Spleen (tissue), 11 donors: Measurements from ENCODE around the gene TUBGCP6. TPM values are rescaled to one million over a fixed set of nuclear protein-coding genes. Genes with fewer than 3 reads are reported as not detected.
"Not testable (repeated sequence)": the region's sequence is repeated elsewhere in the genome, so short reads cannot be mapped to it uniquely, and the experiment has no call there.

ENCODE experiments used
- DNase-seq: peaks from one replicate; pipeline ENCODE4 v3.0.0-alpha.2; 2020
- H3K27ac ChIP-seq, 8 donors: fragments of 200-600 bp; sonication (generic) in 7 of 8; 1 replicate in 4 of 8; 2 replicates in 4 of 8; pipeline versions ENCODE4 v1.5.0 to v1.8.0; 2016 to 2021; ENCODE audit warnings: inconsistent platforms in 4 of 8, mild to moderate bottlenecking in 4 of 8, moderate library complexity in 1 of 8
- H3K27me3 ChIP-seq, 7 donors: fragments of 200-600 bp; sonication (generic) in 6 of 7; replicated peaks in 1 of 7; 1 replicate in 4 of 7; 2 replicates in 3 of 7; pipeline versions ENCODE4 v1.5.0 to v1.8.0; 2016 to 2021; ENCODE audit warnings: inconsistent platforms in 3 of 7, mild to moderate bottlenecking in 1 of 7
- H3K36me3 ChIP-seq, 6 donors: fragments of 200-600 bp; sonication (generic) in 5 of 6; 1 replicate in 4 of 6; 2 replicates in 2 of 6; pipeline versions ENCODE4 v1.5.0 to v1.8.0; 2016 to 2021; ENCODE audit warnings: inconsistent platforms in 2 of 6
- H3K4me1 ChIP-seq, 6 donors: fragments of 200-600 bp; sonication (generic) in 5 of 6; 1 replicate in 3 of 6; 2 replicates in 3 of 6; pipeline versions ENCODE4 v1.5.0 to v1.8.0; 2016 to 2021; ENCODE audit warnings: inconsistent platforms in 3 of 6
- H3K4me3 ChIP-seq, 8 donors: fragments of 200-600 bp; sonication (generic) in 7 of 8; 1 replicate in 4 of 8; 2 replicates in 4 of 8; pipeline versions ENCODE4 v1.5.0 to v1.8.0; 2016 to 2021; ENCODE audit warnings: inconsistent platforms in 4 of 8, mild to moderate bottlenecking in 4 of 8, moderate library complexity in 2 of 8
- H3K9me3 ChIP-seq, 8 donors: fragments of 200-600 bp; sonication (generic) in 7 of 8; 1 replicate in 4 of 8; 2 replicates in 4 of 8; pipeline versions ENCODE4 v1.5.0 to v1.8.0; 2016 to 2021; ENCODE audit warnings: inconsistent platforms in 4 of 8
- CTCF ChIP-seq, 11 experiments: fragments of 200-600 bp in 7 of 11; fragments of 450-650 bp in 4 of 11; sonication (generic) in 4 of 11; IDR thresholded peaks in 8 of 11; conservative IDR thresholded peaks in 3 of 11; 1 replicate in 7 of 11; 2 replicates in 4 of 11; pipeline versions ENCODE4 v1.4.0 to v1.8.0; 2016 to 2021; ENCODE audit warnings: antibody characterized with exemption in 11 of 11, inconsistent platforms in 4 of 11, mild to moderate bottlenecking in 1 of 11
- POLR2A ChIP-seq, 3 donors: fragments of 450-650 bp; IDR thresholded peaks; one replicate each; pipeline ENCODE4 v1.5.1; 2017; ENCODE audit warnings: antibody characterized with exemption in 3 of 3, mild to moderate bottlenecking in 1 of 3
- POLR2AphosphoS5 ChIP-seq, 3 donors: sonication (generic); formaldehyde crosslinking; IDR thresholded peaks; one replicate each; pipeline ENCODE4 v1.5.1; 2017; ENCODE audit warnings: antibody characterized with exemption in 3 of 3
- WGBS, 5 donors: extraction: QIAGEN DNeasy Blood & Tissue Kit in 3 of 5; methylation state at CpG; one replicate each; pipeline versions ENCODE4 v1.1.5 to v1.1.7; 2013 to 2018; 5-methylcytosine and 5-hydroxymethylcytosine counted together
- intact Hi-C: fragments of 100-400 bp; cut with DNase I; formaldehyde crosslinking; loops from one replicate; pipeline ENCODE4 v1.15.0; 2023; ENCODE audit warnings: low total_unique reads
- polyA plus RNA-seq, 3 donors: library from polyadenylated mRNA; stranded (reverse); fragments of 200-250 nt; gene quantifications; one replicate each; pipeline ENCODE4 v1.2.1, GENCODE V29; 2013
- total RNA-seq, 7 donors: library from RNA; depleted of rRNA in 3 of 7; stranded (reverse); fragments of >200 nt in 3 of 7; fragmentation: NEBNext Ultra II Directional in 4 of 7; extraction: Animal tissue kit (Norgen Biotek cat#: 25700) in 4 of 7; gene quantifications; one replicate each; pipeline versions ENCODE4 v1.1.0 to v1.2.1, GENCODE V29; 2016 to 2021
- donor health status: healthy with polysubstance abuse.
- donor health status: DM: no; HTN: no; CAD: no; lungs with moderate emphysema.
- donor health status: DM: no; HTN: no; CAD: no.
- donor health status: Bipolar disorder and iron deficiency.
- donor health status: healthy.
- donor health status: DM: no; HTN: no; CAD: no.
- donor health status: DM: yes; HTN: yes; CAD: no.

Gene TUBGCP6
- total and polyA plus RNA-seq, 10 donors, result 36.0 to 98.0 (median 69.3) TPM

GRCh38 chr22:50274311-50274710, 29.5 kb upstream of the TUBGCP6 start:
- H3K9me3 ChIP-seq, result no peaks in the 10 kb centered on the region
- peaks cover 0 to 38% (median 18%) of the 10 kb centered on the region in 7 donors for H3K27me3 ChIP-seq
- intact Hi-C loops, result loop anchor here (5.0 kb wide), 1 partner anchor 53 kb away; the partner anchor contains the start of gene DENND6B
- H3K36me3 ChIP-seq, result peaks cover 0 to 53% (median 38%) of the 10 kb centered on the region in 6 donors
- WGBS, 5 donors, result 17 to 27% (median 23%) methylated on average over 5 to 7 of the region's 7 CpGs
- peak overlapping the region in 1 of 8 donors; percentile 26 for H3K27ac ChIP-seq
- H3K4me1 ChIP-seq, result peaks cover 18 to 76% (median 53%) of the 10 kb centered on the region in 6 donors
- no peak for DNase-seq
- H3K4me3 ChIP-seq, result no peak overlapping the region
- TF ChIP-seq CTCF (IDR thresholded peaks at IDR 0.05 in 8 of 11, conservative IDR thresholded peaks at IDR 0.05 in 3 of 11), result peak in 8 of 11 experiments; percentile 13 to 65 (median 46)
- TF ChIP-seq POLR2A (IDR thresholded peaks at IDR 0.05), result no peak
- TF ChIP-seq POLR2AphosphoS5 (IDR thresholded peaks at IDR 0.05), result peak in 1 of 3 donors; percentile 39

- TF ChIP-seq POLR2AphosphoS5 (IDR thresholded peaks at IDR 0.05), result peak in 1 of 3 donors; percentile 2
- Histone ChIP-seq H3K27me3 (peaks cover 0 to 43% (median 18%) of the 10 kb centered on the region in 7 donors), H3K27ac (peak overlapping the region in 1 of 8 donors; percentile 26), H3K36me3 (peaks cover 0 to 47% (median 32%) of the 10 kb centered on the region in 6 donors), H3K4me1 (peaks cover 18 to 81% (median 56%) of the 10 kb centered on the region in 6 donors)
- intact Hi-C loops, result loop anchor here (5.0 kb wide), 1 partner anchor 54 kb away; the partner anchor contains the start of gene DENND6B
- not testable (repeated sequence) for DNase-seq, H3K4me3 ChIP-seq, H3K9me3 ChIP-seq
- WGBS, 5 donors, result 82 to 89% (median 86%) methylated on average over 10 of the region's 10 CpGs
Observed at GRCh38 chr22:50273781-50274180, 29.0 kb upstream of the TUBGCP6 start.

GRCh38 chr22:50273352-50273751, 28.5 kb upstream of the TUBGCP6 start:
- WGBS, 5 donors, result 52 to 100% (median 67%) methylated on average over 1 to 11 of the region's 11 CpGs
- H3K4me1 ChIP-seq, result peaks cover 18 to 85% (median 59%) of the 10 kb centered on the region in 6 donors

GRCh38 chr22:50272044-50272802, 27.4 kb upstream of the TUBGCP6 start:
- WGBS, 5 donors, result 37 to 56% (median 44%) methylated on average over 14 to 26 of the region's 26 CpGs
- intact Hi-C loops, result loop anchor here (5.0 kb wide), 1 partner anchor 55 kb away; the partner anchor contains the start of gene DENND6B
- Histone ChIP-seq H3K36me3 (peaks cover 0 to 32% (median 17%) of the 10 kb centered on the region in 6 donors), H3K4me3 (peak overlapping the region in 6 of 8 donors; percentile 50 to 77 (median 55)), H3K9me3 (peaks cover 0 to 5% (median 0%) of the 10 kb centered on the region in 8 donors), H3K27ac (peak overlapping the region in 6 of 8 donors; percentile 36 to 78 (median 50)), H3K4me1 (peaks cover 18 to 93% (median 66%) of the 10 kb centered on the region in 6 donors), H3K27me3 (peaks cover 0 to 59% (median 18%) of the 10 kb centered on the region in 7 donors)
- no peak for DNase-seq
- TF ChIP-seq POLR2AphosphoS5 (IDR thresholded peaks at IDR 0.05), result peak in 2 of 3 donors; percentile 6 to 37
- no peak for TF ChIP-seq POLR2A (IDR thresholded peaks at IDR 0.05)
- peak in 2 of 11 experiments; percentile 23 to 27 for TF ChIP-seq CTCF (IDR thresholded peaks at IDR 0.05 in 8 of 11, conservative IDR thresholded peaks at IDR 0.05 in 3 of 11)

More at GRCh38 chr22:50273352-50273751, 28.5 kb upstream of the TUBGCP6 start:
- not testable (repeated sequence) for H3K9me3 ChIP-seq, H3K27ac ChIP-seq, H3K4me3 ChIP-seq, DNase-seq
- intact Hi-C loops, result loop anchor here (5.0 kb wide), 1 partner anchor 54 kb away; the partner anchor contains the start of gene DENND6B
- Histone ChIP-seq H3K27me3 (peaks cover 0 to 47% (median 18%) of the 10 kb centered on the region in 7 donors), H3K36me3 (peaks cover 0 to 43% (median 28%) of the 10 kb centered on the region in 6 donors)
